H1 (cell line): ENCODE measurements around the gene FAM111A. TPM values are rescaled to one million over a fixed set of nuclear protein-coding genes. Genes with fewer than 3 reads are reported as not detected.

Source experiments
- CTCF ChIA-PET: fragments of 300-600 bp; sonication (Branson Sonifier 250); formaldehyde crosslinking; loops from one replicate; lab custom pipeline; 2021; ENCODE audit not compliant: partially characterized antibody; lab: Charles Lee
- POLR2A ChIA-PET: fragments of 300-600 bp; sonication (Branson Sonifier 250); formaldehyde crosslinking; loops from one replicate; lab custom pipeline; 2021; ENCODE audit warnings: inconsistent platforms; ENCODE audit not compliant: partially characterized antibody; lab: Charles Lee
- DNase-seq, 2 experiments: peaks; one replicate each; pipeline versions ENCODE4 v3.0.0 to v3.0.0-alpha.2; 2010 to 2022; ENCODE audit warnings: low spot score in 2 of 2, low read depth in 1 of 2, mixed read lengths in 1 of 2
- FAIRE-seq: peaks from 2 replicates; lab custom pipeline; 2011; peaks lifted over from hg19 to GRCh38; lab: Jason Lieb, UNC
- H2AFZ ChIP-seq: 2 replicates; pipeline ENCODE4 v1.8.1; 2012; ENCODE audit warnings: low read length, inconsistent platforms
- H2AK5ac ChIP-seq: 2 replicates; pipeline ENCODE4 v1.6.1; 2013; ENCODE audit warnings: low read depth, low read length
- H2BK120ac ChIP-seq: replicated peaks from 2 replicates; pipeline ENCODE3; 2013; ENCODE audit warnings: low read depth, low read length, inconsistent platforms
- H2BK12ac ChIP-seq: 2 replicates; pipeline ENCODE4 v1.6.1; 2013; ENCODE audit warnings: low read depth, low read length
- H2BK15ac ChIP-seq: 2 replicates; pipeline ENCODE4 v1.6.1; 2013; ENCODE audit warnings: low read length
- H2BK20ac ChIP-seq: 2 replicates; pipeline ENCODE4 v1.6.1; 2013; ENCODE audit warnings: low read length
- H2BK5ac ChIP-seq: 2 replicates; pipeline ENCODE4 v1.6.1; 2013; ENCODE audit warnings: low read depth, low read length
- H3K14ac ChIP-seq: 2 replicates; pipeline ENCODE4 v1.6.1; 2013; ENCODE audit warnings: inconsistent platforms; ENCODE audit not compliant: insufficient read length
- H3K18ac ChIP-seq: 2 replicates; pipeline ENCODE4 v1.6.1; 2013; ENCODE audit warnings: low read length; ENCODE audit errors: extremely low read depth
- H3K23ac ChIP-seq: 2 replicates; pipeline ENCODE4 v1.6.1; 2013; ENCODE audit warnings: inconsistent platforms; ENCODE audit not compliant: insufficient read length
- H3K23me2 ChIP-seq: 2 replicates; pipeline ENCODE4 v1.6.1; 2013; ENCODE audit warnings: low read depth, low read length
- H3K27ac ChIP-seq: 2 replicates; pipeline ENCODE4 v1.6.1; 2011; ENCODE audit warnings: low read depth, low read length, inconsistent platforms
- H3K27me3 ChIP-seq, 4 experiments: replicated peaks in 1 of 4; 1 replicate in 1 of 4; 2 replicates in 3 of 4; pipeline versions ENCODE4 v1.6.1 to v1.8.1; 2011 to 2013; ENCODE audit warnings: low read length in 3 of 4, mild to moderate bottlenecking in 3 of 4, inconsistent platforms in 2 of 4, mixed read lengths in 2 of 4, moderate library complexity in 1 of 4; ENCODE audit not compliant: control insufficient read depth in 3 of 4, insufficient read depth in 3 of 4; ENCODE audit errors: extremely low read depth in 1 of 4
- H3K36me3 ChIP-seq, 4 experiments: 2 replicates each; pipeline versions ENCODE4 v1.6.1 to v1.8.1; 2011 to 2013; ENCODE audit warnings: mild to moderate bottlenecking in 4 of 4, low read length in 3 of 4, moderate library complexity in 2 of 4, control low read depth in 1 of 4, inconsistent platforms in 1 of 4; ENCODE audit not compliant: insufficient read depth in 4 of 4, control insufficient read depth in 2 of 4
- H3K4ac ChIP-seq: replicated peaks from 2 replicates; pipeline ENCODE3; 2013; ENCODE audit warnings: low read length, low read depth, mixed read lengths, inconsistent platforms; ENCODE audit not compliant: insufficient read length
- H3K4me1 ChIP-seq, 4 experiments: replicated peaks in 1 of 4; 1 replicate in 1 of 4; 2 replicates in 3 of 4; pipeline versions ENCODE4 v1.6.1 to v1.8.1; 2011 to 2013; ENCODE audit warnings: low read length in 3 of 4, inconsistent platforms in 2 of 4, mixed read lengths in 1 of 4; ENCODE audit not compliant: insufficient read depth in 4 of 4, control insufficient read depth in 3 of 4
- H3K4me2 ChIP-seq, 2 experiments: 2 replicates each; pipeline versions ENCODE4 v1.6.1 to v1.8.1; 2011 to 2013; ENCODE audit warnings: low read depth in 2 of 2, low read length in 2 of 2, control low read depth in 1 of 2, inconsistent platforms in 1 of 2, mild to moderate bottlenecking in 1 of 2; ENCODE audit not compliant: insufficient read depth in 1 of 2
- H3K4me3 ChIP-seq, 4 experiments: fragments of 200-600, 300-600 bp in 1 of 4; sonication (generic), shearing (Covaris generic), sonication (Bioruptor Twin) in 1 of 4; 2 replicates each; pipeline versions ENCODE4 v1.5.1 to v1.8.1; 2011 to 2016; ENCODE audit warnings: low read length in 4 of 4, low read depth in 3 of 4, control low read depth in 2 of 4, inconsistent platforms in 2 of 4, mild to moderate bottlenecking in 2 of 4, mixed read lengths in 1 of 4, moderate library complexity in 1 of 4; ENCODE audit not compliant: insufficient read depth in 2 of 4; ENCODE audit errors: extremely low read depth in 1 of 4
- H3K56ac ChIP-seq: replicated peaks from 2 replicates; pipeline ENCODE3; 2013; ENCODE audit warnings: low read depth, mild to moderate bottlenecking, mixed read lengths, low read length, inconsistent platforms; ENCODE audit not compliant: insufficient read length
- H3K79me1 ChIP-seq: 2 replicates; pipeline ENCODE4 v1.6.1; 2013; ENCODE audit warnings: low read depth, low read length, control low read depth
- H3K79me2 ChIP-seq, 2 experiments: 2 replicates each; pipeline versions ENCODE4 v1.6.1 to v1.8.1; 2012 to 2013; ENCODE audit warnings: low read length in 2 of 2, mild to moderate bottlenecking in 2 of 2, inconsistent platforms in 1 of 2; ENCODE audit not compliant: insufficient read depth in 2 of 2, control insufficient read depth in 1 of 2
- H3K9ac ChIP-seq, 4 experiments: replicated peaks in 1 of 4; 1 replicate in 1 of 4; 2 replicates in 3 of 4; pipeline versions ENCODE4 v1.6.1 to v1.8.1; 2011 to 2013; ENCODE audit warnings: low read depth in 3 of 4, low read length in 3 of 4, control low read depth in 2 of 4, mild to moderate bottlenecking in 2 of 4, moderate library complexity in 2 of 4, inconsistent platforms in 1 of 4; ENCODE audit errors: extremely low read depth in 1 of 4
- H3K9me3 ChIP-seq, 2 experiments: 2 replicates each; pipeline versions ENCODE4 v1.6.1 to v1.8.1; 2012 to 2013; ENCODE audit warnings: mild to moderate bottlenecking in 2 of 2, moderate library complexity in 2 of 2, control low read depth in 1 of 2, inconsistent platforms in 1 of 2, low read depth in 1 of 2, low read length in 1 of 2, mixed read lengths in 1 of 2; ENCODE audit not compliant: insufficient read depth in 2 of 2
- H4K20me1 ChIP-seq, 2 experiments: replicated peaks in 1 of 2; 2 replicates each; pipeline versions ENCODE3 to v1.8.1; 2011 to 2013; ENCODE audit warnings: inconsistent platforms in 2 of 2, low read length in 2 of 2, mild to moderate bottlenecking in 1 of 2; ENCODE audit not compliant: insufficient read depth in 2 of 2, control insufficient read depth in 1 of 2
- H4K5ac ChIP-seq: 2 replicates; pipeline ENCODE4 v1.6.1; 2013; ENCODE audit warnings: low read length, low read depth, mixed read lengths, inconsistent platforms; ENCODE audit not compliant: insufficient read length
- H4K8ac ChIP-seq: 2 replicates; pipeline ENCODE4 v1.8.0; 2013; ENCODE audit warnings: mild to moderate bottlenecking, moderate library complexity, low read length, inconsistent platforms; ENCODE audit not compliant: insufficient read depth; ENCODE audit errors: extremely low read depth
- H4K91ac ChIP-seq: replicated peaks from 2 replicates; pipeline ENCODE3; 2013; ENCODE audit warnings: low read length, mixed read lengths, inconsistent platforms; ENCODE audit not compliant: insufficient read length
- CHD1 ChIP-seq: IDR thresholded peaks from 2 replicates; pipeline ENCODE4 v1.6.1; 2012; ENCODE audit warnings: low read depth, low read length, improper control_type of control experiment
- CREB1 ChIP-seq: IDR thresholded peaks from 2 replicates; pipeline ENCODE4 v1.6.1; 2012; ENCODE audit warnings: inconsistent platforms
- CTBP2 ChIP-seq: IDR thresholded peaks from 2 replicates; pipeline ENCODE4 v1.7.0; 2011; ENCODE audit warnings: borderline replicate concordance, mild to moderate bottlenecking, moderate library complexity, mixed read lengths, low read length; ENCODE audit not compliant: insufficient read depth, insufficient read length
- EGR1 ChIP-seq: IDR thresholded peaks from 2 replicates; pipeline ENCODE4 v1.6.1; 2011; ENCODE audit warnings: low read depth, low read length, borderline replicate concordance
- HDAC2 ChIP-seq, 2 experiments: fragments of 300-600 bp in 1 of 2; sonication (generic) in 1 of 2; IDR thresholded peaks; 2 replicates each; pipeline ENCODE4 v1.6.1; 2011 to 2012; ENCODE audit warnings: low read depth in 2 of 2, low read length in 2 of 2, mild to moderate bottlenecking in 2 of 2, moderate library complexity in 2 of 2, borderline replicate concordance in 1 of 2, inconsistent platforms in 1 of 2
- JUN ChIP-seq: IDR thresholded peaks from 2 replicates; pipeline ENCODE4 v1.6.1; 2011; ENCODE audit warnings: low read depth, mild to moderate bottlenecking, improper control_type of control experiment, low read length
- MAFK ChIP-seq: IDR thresholded peaks from 2 replicates; pipeline ENCODE4 v1.6.1; 2012; ENCODE audit warnings: low read depth, mild to moderate bottlenecking, improper control_type of control experiment, low read length
- POU5F1 ChIP-seq: IDR thresholded peaks from 2 replicates; pipeline ENCODE4 v1.6.1; 2011; ENCODE audit warnings: low read depth, mild to moderate bottlenecking, low read length, moderate library complexity
- RBBP5 ChIP-seq: IDR thresholded peaks from 2 replicates; pipeline ENCODE4 v1.7.1; 2012; ENCODE audit warnings: low read depth, mild to moderate bottlenecking, inconsistent platforms, low read length, moderate library complexity, borderline replicate concordance
- SIN3A ChIP-seq, 2 experiments: IDR thresholded peaks in 1 of 2; conservative IDR thresholded peaks in 1 of 2; 2 replicates each; pipeline ENCODE4 v1.6.1; 2011 to 2012; ENCODE audit warnings: low read length in 2 of 2, improper control_type of control experiment in 1 of 2, low read depth in 1 of 2, mild to moderate bottlenecking in 1 of 2
- SP4 ChIP-seq: IDR thresholded peaks from 2 replicates; pipeline ENCODE4 v1.6.1; 2012; ENCODE audit warnings: low read length, inconsistent platforms
- WGBS, 2 experiments: shearing (Covaris generic) in 1 of 2; methylation state at CpG; one replicate each; pipeline versions ENCODE4 v1.1.6 to v1.1.7; 2013 to 2015; ENCODE audit warnings: low lambda C conversion rate in 2 of 2, mixed read lengths in 2 of 2, inconsistent platforms in 1 of 2, low coverage in 1 of 2, missing lambda C conversion rate in 1 of 2; ENCODE audit not compliant: insufficient replicate concordance in 2 of 2, insufficient coverage in 1 of 2, insufficient read length in 1 of 2; ENCODE audit errors: extremely low coverage in 1 of 2, missing lambda C conversion rate in 1 of 2; 5-methylcytosine and 5-hydroxymethylcytosine counted together
- polyA plus RNA-seq, 7 experiments: library from polyadenylated mRNA; depleted of rRNA in 3 of 7; stranded (reverse) in 5 of 7; unstranded in 2 of 7; fragments of >200 nt in 5 of 7; fragments of 200-250 nt in 2 of 7; gene quantifications; 1 replicate in 5 of 7; 2 replicates in 1 of 7; 4 replicates in 1 of 7; pipeline versions ENCODE4 v1.2.1 to v1.2.3, GENCODE V29; 2011 to 2013; ENCODE audit warnings: missing spikeins in 2 of 7, mixed read lengths in 2 of 7
- total RNA-seq: library from RNA; stranded (reverse); fragmentation: NEBNext Ultra II Directional; extraction: Animal tissue kit (Norgen Biotek cat#: 25700); gene quantifications from 2 replicates; pipeline ENCODE4 v1.2.1, GENCODE V29; 2021
- TF ChIP-seq, protein P1 (sequence below): IDR thresholded peaks from 2 replicates; pipeline ENCODE4 v1.6.1; 2011; ENCODE audit warnings: low read depth, mild to moderate bottlenecking, low read length; ENCODE audit not compliant: insufficient read depth
- TF ChIP-seq, protein P2 (sequence below): IDR thresholded peaks from 2 replicates; pipeline ENCODE4 v1.6.1; 2012; ENCODE audit warnings: inconsistent platforms

Gene FAM111A
- total and polyA plus RNA-seq, 2 of the 8 experiments (the other 6 are each of a cell fraction or from before 2014, with no cell fraction given): 10.2 to 29.9 TPM

GRCh38 chr11:59164028-59164427 lies 21.4 kb downstream of the FAM111A start:
- H3K4me2 ChIP-seq: no peak overlapping the region
- POLR2A ChIA-PET: interaction anchor here (2.6 kb wide), 1 partner anchor 19 kb away, joined by 7 read pairs; no protein-coding TSS in a partner anchor
- H3K14ac ChIP-seq: no peak overlapping the region
- H2BK120ac ChIP-seq: no peak overlapping the region
- H3K23ac ChIP-seq: no peak overlapping the region
- no peak overlapping the region for H4K8ac ChIP-seq
- H4K20me1 ChIP-seq: no peaks in the 10 kb centered on the region
- peaks cover 0 to 3% of the 10 kb centered on the region in 2 experiments; a peak in 1 of 4 replicates for H3K9me3 ChIP-seq
- H3K4me3 ChIP-seq: no peak overlapping the region
- CTCF ChIA-PET: interaction anchor here (0.6 to 2.4 kb wide), 6 partner anchors 8 to 139 kb away, joined by 3 to 7 read pairs (median 4); no protein-coding TSS in a partner anchor
- no peak overlapping the region for H2AK5ac ChIP-seq
- H2BK20ac ChIP-seq: no peak overlapping the region
- no peak overlapping the region for H2BK12ac ChIP-seq
- no peaks in the 10 kb centered on the region for H3K4me1 ChIP-seq
- no peak overlapping the region for H2BK5ac ChIP-seq
- no peak overlapping the region for H4K91ac ChIP-seq
- no peak overlapping the region for H3K56ac ChIP-seq
- DNase-seq: no peak
- no peaks in the 10 kb centered on the region for H3K79me1 ChIP-seq
- WGBS, 2 experiments: 68% methylated on average over 3 of the region's 3 CpGs; no CpG with 5 or more reads in 1 of the 2 experiments
- no peak overlapping the region for H2BK15ac ChIP-seq
- no peak for FAIRE-seq
- no peaks in the 10 kb centered on the region; the same call in 1 of the 2 replicates for H3K23me2 ChIP-seq
- H3K18ac ChIP-seq: no peak overlapping the region
- no peak overlapping the region for H3K27ac ChIP-seq
- H3K79me2 ChIP-seq: no peaks in the 10 kb centered on the region
- no peaks in the 10 kb centered on the region for H3K36me3 ChIP-seq
- H2AFZ ChIP-seq: no peak overlapping the region
- H3K9ac ChIP-seq: no peak overlapping the region
- H3K4ac ChIP-seq: no peak overlapping the region
- no peaks in the 10 kb centered on the region for H3K27me3 ChIP-seq
- H4K5ac ChIP-seq: no peak overlapping the region
- no peak for TF ChIP-seq JUN
- TF ChIP-seq CHD1: no peak
- no peak for TF ChIP-seq MAFK
- TF ChIP-seq CTBP2: no peak
- no peak for TF ChIP-seq HDAC2 (IDR thresholded peaks at IDR 0.05; ENCODE audit: borderline replicate concordance in 1 of 2, low read depth in 2 of 2, low read length in 2 of 2)
- TF ChIP-seq RBBP5: no peak
- TF ChIP-seq CREB1: no peak
- TF ChIP-seq SIN3A (conservative IDR thresholded peaks at IDR 0.05 in 1 of 2, IDR thresholded peaks at IDR 0.05 in 1 of 2; ENCODE audit: low read depth in 1 of 2, low read length in 2 of 2): no peak
- TF ChIP-seq POU5F1: no peak
- TF ChIP-seq, protein P1, sequence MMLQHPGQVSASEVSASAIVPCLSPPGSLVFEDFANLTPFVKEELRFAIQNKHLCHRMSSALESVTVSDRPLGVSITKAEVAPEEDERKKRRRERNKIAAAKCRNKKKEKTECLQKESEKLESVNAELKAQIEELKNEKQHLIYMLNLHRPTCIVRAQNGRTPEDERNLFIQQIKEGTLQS: no peak
- no peak for TF ChIP-seq SP4
- TF ChIP-seq, protein P2, sequence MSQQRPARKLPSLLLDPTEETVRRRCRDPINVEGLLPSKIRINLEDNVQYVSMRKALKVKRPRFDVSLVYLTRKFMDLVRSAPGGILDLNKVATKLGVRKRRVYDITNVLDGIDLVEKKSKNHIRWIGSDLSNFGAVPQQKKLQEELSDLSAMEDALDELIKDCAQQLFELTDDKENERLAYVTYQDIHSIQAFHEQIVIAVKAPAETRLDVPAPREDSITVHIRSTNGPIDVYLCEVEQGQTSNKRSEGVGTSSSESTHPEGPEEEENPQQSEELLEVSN: no peak
- TF ChIP-seq EGR1: no peak
